ENCODE results near the gene TNFAIP3.
"Not testable (repeated sequence)": the region's sequence is repeated elsewhere in the genome, so short reads cannot be mapped to it uniquely, and the experiment has no call there.

The TNFAIP3 gene

GRCh38 chr6:137879885-137880745 lies 13.1 kb downstream of the TNFAIP3 start:
- no peak for DNase-seq

- DNase-seq = no peak
These were observed 13.9 kb downstream of the TNFAIP3 start for GRCh38 chr6:137880746-137881521.

- DNase-seq = no peak
These were observed 14.4 kb downstream of the TNFAIP3 start for GRCh38 chr6:137881522-137881886.

GRCh38 chr6:137882225-137882961 lies 15.3 kb downstream of the TNFAIP3 start:
- no peak for DNase-seq

GRCh38 chr6:137883400-137884148 lies 16.5 kb downstream of the TNFAIP3 start:
- DNase-seq = no peak

GRCh38 chr6:137884149-137884909 lies 17.3 kb downstream of the TNFAIP3 start:
- DNase-seq = no peak

- not testable (repeated sequence) for DNase-seq
These were observed 17.8 kb downstream of the TNFAIP3 start for GRCh38 chr6:137884910-137885229.

GRCh38 chr6:137886226-137886625 lies 19.2 kb downstream of the TNFAIP3 start:
- DNase-seq = not testable (repeated sequence)

- DNase-seq = no peak
These were observed 24.0 kb downstream of the TNFAIP3 start for GRCh38 chr6:137890983-137891537.

- DNase-seq = no peak
These were observed 25.2 kb downstream of the TNFAIP3 start for GRCh38 chr6:137892271-137892708.

- DNase-seq = no peak
These were observed 26.1 kb downstream of the TNFAIP3 start for GRCh38 chr6:137893181-137893580.

GRCh38 chr6:137893726-137894125 lies 26.7 kb downstream of the TNFAIP3 start:
- no peak for DNase-seq

- DNase-seq = not testable (repeated sequence)
These were observed 27.3 kb downstream of the TNFAIP3 start for GRCh38 chr6:137894378-137894777.

- no peak for DNase-seq
These were observed 27.8 kb downstream of the TNFAIP3 start for GRCh38 chr6:137894779-137895385.

- no peak for DNase-seq
These were observed 29.6 kb downstream of the TNFAIP3 start for GRCh38 chr6:137896647-137897046.

- DNase-seq = no peak
These were observed 33.8 kb downstream of the TNFAIP3 start for GRCh38 chr6:137900815-137901214.

- no peak for DNase-seq
These were observed 34.4 kb downstream of the TNFAIP3 start for GRCh38 chr6:137901454-137901853.

- DNase-seq = no peak
These were observed 35.6 kb downstream of the TNFAIP3 start for GRCh38 chr6:137902699-137903098.

- DNase-seq = no peak
These were observed 36.3 kb downstream of the TNFAIP3 start for GRCh38 chr6:137903274-137903932.
